GM12878 (cell line): ENCODE data around the gene ZNF32. TPM values are rescaled to one million over a fixed set of nuclear protein-coding genes. Genes with fewer than 3 reads are reported as not detected.
A peak's percentile ranks its signal among the peaks of the same experiment; 100 is the strongest.

Experiments
- ATF2 ChIP-seq: IDR thresholded peaks from 2 replicates; pipeline ENCODE4 v1.6.1; 2012; ENCODE audit warnings: low read length, inconsistent platforms
- CEBPZ ChIP-seq: fragments of 150-350 bp; IDR thresholded peaks from 2 replicates; pipeline ENCODE4 v1.6.1; 2016; ENCODE audit warnings: low read depth, low read length
- HCFC1 ChIP-seq: fragments of 150-350 bp; IDR thresholded peaks from 2 replicates; pipeline ENCODE4 v1.6.1; 2014; ENCODE audit warnings: low read length
- HDAC6 ChIP-seq: fragments of 200-600 bp; sonication (generic); IDR thresholded peaks from one replicate; pipeline ENCODE4 v1.8.0; 2017; ENCODE audit warnings: antibody characterized with exemption; ENCODE audit not compliant: unreplicated experiment
- NR2C2 ChIP-seq: IDR thresholded peaks from 2 replicates; pipeline ENCODE4 v1.6.1; 2011; ENCODE audit warnings: borderline replicate concordance, low read depth; ENCODE audit not compliant: control insufficient read depth, insufficient read length
- RAD21 ChIP-seq: IDR thresholded peaks from 2 replicates; pipeline ENCODE4 v1.6.1; 2011; ENCODE audit warnings: mild to moderate bottlenecking, low read depth, low read length, moderate library complexity; ENCODE audit not compliant: insufficient read depth
- YY1 ChIP-seq: IDR thresholded peaks from 2 replicates; pipeline ENCODE4 v1.6.1; 2011; ENCODE audit warnings: low read depth, mild to moderate bottlenecking, low read length
- polyA plus RNA-seq, 11 experiments: library from polyadenylated mRNA; depleted of rRNA in 4 of 11; unstranded in 6 of 11; stranded (reverse) in 5 of 11; fragments of >200 nt; fragmentation: Nextera tagmentation in 4 of 11; fragmentation: Illumina TruSeq in 1 of 11; extraction: Ambion mirVana in 4 of 11; extraction: Trizol in 1 of 11; gene quantifications; 1 replicate in 1 of 11; 2 replicates in 10 of 11; pipeline versions ENCODE4 v1.2.1 to v1.2.3, GENCODE V29; 2011 to 2016; ENCODE audit warnings: inconsistent platforms in 2 of 11, missing spikeins in 2 of 11, low read depth in 1 of 11
- total RNA-seq, 4 experiments: library from RNA; depleted of rRNA in 3 of 4; stranded (reverse); fragments of >200 nt in 3 of 4; fragmentation: Illumina TruSeq in 1 of 4; extraction: Trizol in 1 of 4; gene quantifications; 2 replicates each; pipeline versions ENCODE4 v1.2.1 to v1.2.3, GENCODE V29; 2013 to 2021

The ZNF32 gene
- total and polyA plus RNA-seq, 10 of the 15 experiments (the other 5 are each of a cell fraction or from before 2014, with no cell fraction given), result 1.9 to 23.0 (median 3.4) TPM

GRCh38 chr10:43689955-43690771 is 41.5 kb upstream of the ZNF32 start (continued):
- TF ChIP-seq ATF2 (no peak), CEBPZ (no peak), YY1 (peak; percentile 52; the same call in 1 of the 2 replicates), HCFC1 (no peak), NR2C2 (no peak), RAD21 (peak; percentile 72), HDAC6 (peak; percentile 95)
